Measurements from ENCODE around the gene SMIM5. TPM values are rescaled to one million over a fixed set of nuclear protein-coding genes. Genes with fewer than 3 reads are reported as not detected.

Gene SMIM5
- total and polyA plus RNA-seq, 2 donors (not counting 3 experiments of a cell fraction or from before 2014, with no cell fraction given) = not detected

- ChIA-PET POLR2A (no interaction called here), CTCF (interaction anchor here (1.8 to 16.3 kb wide), 4 partner anchors 15 to 112 kb away, joined by 6 to 625 read pairs (median 256); a partner anchor contains a TSS)
- H3K27ac ChIP-seq (ENCODE audit: insufficient read depth, low read depth, low read length) = no peak overlapping the region
- no peak for DNase-seq (ENCODE audit: low read depth, low spot score)
- no peak overlapping the region for H3K4me3 ChIP-seq (replicated peaks in 1 of 3; ENCODE audit: insufficient read depth in 1 of 3, low read depth in 1 of 3, low read length in 3 of 3)
- H3K36me3 ChIP-seq (ENCODE audit: control insufficient read depth in 2 of 2, extremely low read depth in 1 of 2, insufficient read depth in 2 of 2, low read length in 2 of 2) = no peaks in the 10 kb centered on the region
- H3K9me1 ChIP-seq (replicated peaks; ENCODE audit: control insufficient read depth, extremely low read depth, insufficient read depth, low read length) = no peaks in the 10 kb centered on the region
- FAIRE-seq = no peak
- no peaks in the 10 kb centered on the region for H3K79me2 ChIP-seq (ENCODE audit: control insufficient read depth, insufficient read depth, low read length)
- H3K9ac ChIP-seq (replicated peaks; ENCODE audit: extremely low read depth, insufficient read depth, low read length) = no peak overlapping the region
- H2AFZ ChIP-seq (ENCODE audit: low read depth, low read length) = no peak overlapping the region
- dilution Hi-C loops (cut with MboI; ENCODE audit: extremely low pct_ligation_motif_present, low sequenced_read_pairs) (no loop called here), intact Hi-C loops (cut with micrococcal nuclease) (no loop called here)
- no peaks in the 10 kb centered on the region for H3K9me3 ChIP-seq (replicated peaks; ENCODE audit: control insufficient read depth, insufficient read depth, low read length)
- BruUV-seq (replicated peaks) = no TSS peak
- no peak overlapping the region for H3K4me2 ChIP-seq (ENCODE audit: insufficient read depth, low read length)
- peaks cover 12% of the 10 kb centered on the region for H3K4me1 ChIP-seq (ENCODE audit: control insufficient read depth, extremely low read depth, insufficient read depth, low read length)
- no peaks in the 10 kb centered on the region for H3K27me3 ChIP-seq (ENCODE audit: control insufficient read depth in 2 of 2, insufficient read depth in 2 of 2, low read length in 2 of 2)
- H4K20me1 ChIP-seq (replicated peaks; ENCODE audit: control insufficient read depth, extremely low read depth, insufficient read depth, low read length) = no peaks in the 10 kb centered on the region
- TF ChIP-seq, protein P1, sequence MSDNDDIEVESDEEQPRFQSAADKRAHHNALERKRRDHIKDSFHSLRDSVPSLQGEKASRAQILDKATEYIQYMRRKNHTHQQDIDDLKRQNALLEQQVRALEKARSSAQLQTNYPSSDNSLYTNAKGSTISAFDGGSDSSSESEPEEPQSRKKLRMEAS (IDR thresholded peaks at IDR 0.05; ENCODE audit: insufficient read depth, insufficient read length) = no peak
- no peak for TF ChIP-seq EZH2 (IDR thresholded peaks at IDR 0.05; ENCODE audit: borderline replicate concordance, low read depth, low read length, severe bottlenecking)
- TF ChIP-seq, protein P2, sequence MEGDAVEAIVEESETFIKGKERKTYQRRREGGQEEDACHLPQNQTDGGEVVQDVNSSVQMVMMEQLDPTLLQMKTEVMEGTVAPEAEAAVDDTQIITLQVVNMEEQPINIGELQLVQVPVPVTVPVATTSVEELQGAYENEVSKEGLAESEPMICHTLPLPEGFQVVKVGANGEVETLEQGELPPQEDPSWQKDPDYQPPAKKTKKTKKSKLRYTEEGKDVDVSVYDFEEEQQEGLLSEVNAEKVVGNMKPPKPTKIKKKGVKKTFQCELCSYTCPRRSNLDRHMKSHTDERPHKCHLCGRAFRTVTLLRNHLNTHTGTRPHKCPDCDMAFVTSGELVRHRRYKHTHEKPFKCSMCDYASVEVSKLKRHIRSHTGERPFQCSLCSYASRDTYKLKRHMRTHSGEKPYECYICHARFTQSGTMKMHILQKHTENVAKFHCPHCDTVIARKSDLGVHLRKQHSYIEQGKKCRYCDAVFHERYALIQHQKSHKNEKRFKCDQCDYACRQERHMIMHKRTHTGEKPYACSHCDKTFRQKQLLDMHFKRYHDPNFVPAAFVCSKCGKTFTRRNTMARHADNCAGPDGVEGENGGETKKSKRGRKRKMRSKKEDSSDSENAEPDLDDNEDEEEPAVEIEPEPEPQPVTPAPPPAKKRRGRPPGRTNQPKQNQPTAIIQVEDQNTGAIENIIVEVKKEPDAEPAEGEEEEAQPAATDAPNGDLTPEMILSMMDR (IDR thresholded peaks at IDR 0.05; ENCODE audit: extremely low read depth in 1 of 2, insufficient read depth in 1 of 2, low read depth in 1 of 2, low read length in 2 of 2) = no peak
- no peak for TF ChIP-seq FOS (IDR thresholded peaks at IDR 0.05; ENCODE audit: borderline replicate concordance, insufficient read depth, low read length)
- TF ChIP-seq POLR2AphosphoS5 (IDR thresholded peaks at IDR 0.05; ENCODE audit: insufficient read depth, low read depth, low read length) = no peak
- TF ChIP-seq JUN (IDR thresholded peaks at IDR 0.05; ENCODE audit: borderline replicate concordance, insufficient read depth, insufficient read length, low read depth) = no peak
- TF ChIP-seq MYC (IDR thresholded peaks at IDR 0.05; ENCODE audit: low read depth, low read length) = no peak
- TF ChIP-seq POLR2A (IDR thresholded peaks at IDR 0.05; ENCODE audit: low read depth, low read length) = no peak
- no peak for TF ChIP-seq GATA2 (IDR thresholded peaks at IDR 0.05; ENCODE audit: insufficient read depth, insufficient read length, low read depth, low read length)
Measured at GRCh38 chr17:75635610-75636202, 2.5 kb downstream of the SMIM5 start.
